Fibroblast of lung (primary cell): ENCODE results near the gene ATF6B.

ENCODE experiments used
- CTCF ChIP-seq, 2 donors: IDR thresholded peaks in 1 of 2; conservative IDR thresholded peaks in 1 of 2; 1 replicate in 1 of 2; 2 replicates in 1 of 2; pipeline ENCODE4 v1.5.1; 2011 to 2012; ENCODE audit warnings: low read length in 2 of 2, control low read depth in 1 of 2, inconsistent platforms in 1 of 2, low read depth in 1 of 2, mild to moderate bottlenecking in 1 of 2
- EZH2 ChIP-seq: IDR thresholded peaks from 2 replicates; pipeline ENCODE4 v1.5.1; 2012; ENCODE audit warnings: low read length, control low read depth, mild to moderate bottlenecking; ENCODE audit errors: missing control alignments

- TF ChIP-seq CTCF (conservative IDR thresholded peaks at IDR 0.05 in 1 of 2, IDR thresholded peaks at IDR 0.05 in 1 of 2; ENCODE audit: low read depth in 1 of 2, low read length in 2 of 2) (no peak), EZH2 (no peak)
These were observed 1.4 kb upstream of the ATF6B start for GRCh38 chr6:32129297-32130088.
